Rectal smooth muscle tissue (tissue), 1 donor: ENCODE data around the gene EHMT1.
"Not testable (repeated sequence)": the region's sequence is repeated elsewhere in the genome, so short reads cannot be mapped to it uniquely, and the experiment has no call there.

Experiments used
- H3K27ac ChIP-seq: one replicate; pipeline ENCODE4 v1.7.0; 2013; ENCODE audit warnings: low read depth, low read length, inconsistent platforms
- H3K27me3 ChIP-seq: one replicate; pipeline ENCODE4 v1.7.0; 2013; ENCODE audit warnings: low read length; ENCODE audit not compliant: control insufficient read depth, insufficient read depth
- H3K36me3 ChIP-seq: one replicate; pipeline ENCODE4 v1.7.0; 2013; ENCODE audit warnings: low read length; ENCODE audit not compliant: control insufficient read depth, insufficient read depth
- H3K4me1 ChIP-seq: one replicate; pipeline ENCODE4 v1.7.0; 2013; ENCODE audit warnings: low read length; ENCODE audit not compliant: control insufficient read depth, insufficient read depth
- H3K4me3 ChIP-seq: one replicate; pipeline ENCODE4 v1.7.0; 2013; ENCODE audit warnings: low read length
- H3K9ac ChIP-seq: one replicate; pipeline ENCODE4 v1.7.0; 2013; ENCODE audit warnings: low read length

EHMT1 gene

DNA sequence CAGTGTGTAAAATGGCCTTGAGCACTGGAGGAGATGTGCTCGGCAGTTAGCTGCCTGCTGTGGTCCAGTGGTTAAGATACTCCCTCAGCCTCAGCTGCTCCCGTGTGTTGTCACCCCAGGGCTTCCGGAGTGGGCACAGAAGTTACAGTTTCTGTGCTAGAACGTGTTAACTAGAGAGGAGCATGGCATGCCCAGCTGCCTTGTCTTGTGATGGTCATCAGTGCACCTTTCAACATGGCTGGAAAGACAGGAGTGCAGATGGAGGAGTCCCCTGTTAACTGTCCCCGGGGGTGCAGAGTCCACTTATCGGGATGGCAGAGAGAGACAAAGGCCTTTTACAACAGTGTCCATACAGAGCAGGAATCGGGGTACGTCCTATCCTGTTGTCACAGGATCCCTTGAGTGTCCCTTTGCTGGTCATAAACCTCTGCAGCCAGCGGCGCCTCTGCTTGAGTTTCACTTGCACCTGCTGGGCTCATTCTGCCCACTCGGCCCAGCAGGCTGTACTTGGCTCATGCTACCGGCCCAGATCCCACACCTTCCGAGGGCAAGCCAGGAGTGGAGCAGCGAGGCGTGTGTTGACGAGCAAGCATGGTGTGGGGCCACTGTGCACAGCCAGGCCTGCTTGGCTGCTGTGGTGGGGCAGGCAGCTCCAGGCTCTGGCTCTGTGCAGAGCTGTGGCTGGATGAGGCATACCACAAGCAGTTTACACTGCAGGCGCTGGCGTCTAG is 112.6 kb downstream of the EHMT1 start:
- Histone ChIP-seq H3K36me3 (peaks cover 18% of the 10 kb centered on the region), H3K27ac (no peak overlapping the region), H3K4me1 (no peaks in the 10 kb centered on the region), H3K4me3 (no peak overlapping the region), H3K9ac (no peak overlapping the region), H3K27me3 (no peaks in the 10 kb centered on the region)

- Histone ChIP-seq H3K4me3 (no peak overlapping the region), H3K36me3 (peaks cover 18% of the 10 kb centered on the region), H3K9ac (no peak overlapping the region), H3K4me1 (no peaks in the 10 kb centered on the region), H3K27me3 (no peaks in the 10 kb centered on the region), H3K27ac (no peak overlapping the region)
Observed at GRCh38 chr9:137731947-137732813, 113.4 kb downstream of the EHMT1 start.

- H3K9ac ChIP-seq, result no peak overlapping the region
- peaks cover 15% of the 10 kb centered on the region for H3K36me3 ChIP-seq
- no peak overlapping the region for H3K27ac ChIP-seq
Observed at GRCh38 chr9:137733429-137733828, 114.6 kb downstream of the EHMT1 start.

GRCh38 chr9:137734181-137734580 is 115.4 kb downstream of the EHMT1 start:
- H3K9ac ChIP-seq, result no peak overlapping the region
- no peaks in the 10 kb centered on the region for H3K4me1 ChIP-seq
- peaks cover 15% of the 10 kb centered on the region for H3K36me3 ChIP-seq
- no peak overlapping the region for H3K27ac ChIP-seq
- no peaks in the 10 kb centered on the region for H3K27me3 ChIP-seq
- no peak overlapping the region for H3K4me3 ChIP-seq

More at GRCh38 chr9:137733429-137733828, 114.6 kb downstream of the EHMT1 start:
- Histone ChIP-seq H3K4me1 (no peaks in the 10 kb centered on the region), H3K4me3 (no peak overlapping the region), H3K27me3 (no peaks in the 10 kb centered on the region)

DNA sequence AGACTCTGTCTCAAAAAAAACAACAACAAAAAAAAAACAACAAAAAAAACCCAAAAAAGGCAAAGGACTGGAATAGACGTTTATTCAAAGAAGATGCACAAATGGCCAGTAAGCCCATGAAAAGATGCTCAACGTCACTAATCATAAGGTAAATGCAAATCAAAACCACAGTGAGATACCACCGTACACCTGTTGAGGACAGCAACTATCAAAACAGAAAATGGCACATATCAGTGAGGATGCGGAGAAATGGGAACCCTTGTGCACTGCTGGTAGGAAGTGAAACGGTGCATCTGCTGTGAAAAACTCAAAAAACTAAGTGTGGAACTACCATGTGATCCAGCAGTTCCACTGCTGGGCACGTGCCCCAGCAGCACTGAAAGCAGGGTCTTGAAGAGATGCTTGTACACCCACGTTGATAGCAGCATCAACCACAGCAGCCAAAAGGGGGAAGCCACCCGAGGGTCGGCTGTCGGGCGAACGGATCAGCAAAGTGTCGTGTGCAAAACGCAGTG is 119.4 kb downstream of the EHMT1 start:
- H3K9ac ChIP-seq, H3K4me1 ChIP-seq, H3K27ac ChIP-seq, H3K4me3 ChIP-seq, H3K27me3 ChIP-seq, H3K36me3 ChIP-seq: not testable (repeated sequence)

GRCh38 chr9:137738703-137739102 is 119.9 kb downstream of the EHMT1 start:
- peaks cover 4% of the 10 kb centered on the region for H3K36me3 ChIP-seq

GRCh38 chr9:137739371-137740309 is 120.8 kb downstream of the EHMT1 start:
- no peak overlapping the region for H3K27ac ChIP-seq
- peaks cover 7% of the 10 kb centered on the region for H3K36me3 ChIP-seq
- no peak overlapping the region for H3K4me3 ChIP-seq
- no peak overlapping the region for H3K9ac ChIP-seq
- no peaks in the 10 kb centered on the region for H3K27me3 ChIP-seq
- H3K4me1 ChIP-seq, result peaks cover 4% of the 10 kb centered on the region

More at GRCh38 chr9:137738703-137739102, 119.9 kb downstream of the EHMT1 start:
- peaks cover 4% of the 10 kb centered on the region for H3K4me1 ChIP-seq
- no peak overlapping the region for H3K27ac ChIP-seq
- H3K9ac ChIP-seq, result no peak overlapping the region
- H3K4me3 ChIP-seq, result no peak overlapping the region
- H3K27me3 ChIP-seq, result no peaks in the 10 kb centered on the region

GRCh38 chr9:137740312-137740711 is 121.5 kb downstream of the EHMT1 start:
- Histone ChIP-seq H3K27ac (no peak overlapping the region), H3K27me3 (no peaks in the 10 kb centered on the region), H3K4me3 (no peak overlapping the region), H3K4me1 (peaks cover 4% of the 10 kb centered on the region), H3K36me3 (peaks cover 13% of the 10 kb centered on the region), H3K9ac (no peak overlapping the region)

DNA sequence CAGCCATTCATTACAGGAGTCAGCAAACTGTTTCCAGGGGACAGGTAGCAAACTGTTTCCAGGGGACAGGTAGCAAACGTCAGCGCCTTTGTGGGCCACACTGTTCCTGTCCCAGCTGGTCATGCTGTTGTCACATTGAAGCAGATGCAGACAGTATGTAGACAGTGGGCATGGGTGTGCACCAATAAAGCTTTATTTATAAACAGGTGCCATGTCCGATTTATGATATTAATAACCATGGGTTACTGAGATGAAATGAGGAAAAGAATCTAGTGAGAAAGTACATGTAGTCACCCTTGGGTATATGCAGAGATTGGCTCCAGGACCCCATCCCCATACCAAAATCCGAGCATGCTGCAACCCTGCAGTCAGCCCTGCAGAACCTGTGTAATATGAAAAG is 122.5 kb downstream of the EHMT1 start:
- Histone ChIP-seq H3K4me1 (peaks cover 4% of the 10 kb centered on the region), H3K9ac (no peak overlapping the region), H3K36me3 (peaks cover 18% of the 10 kb centered on the region), H3K27me3 (no peaks in the 10 kb centered on the region), H3K27ac (no peak overlapping the region), H3K4me3 (no peak overlapping the region)

DNA sequence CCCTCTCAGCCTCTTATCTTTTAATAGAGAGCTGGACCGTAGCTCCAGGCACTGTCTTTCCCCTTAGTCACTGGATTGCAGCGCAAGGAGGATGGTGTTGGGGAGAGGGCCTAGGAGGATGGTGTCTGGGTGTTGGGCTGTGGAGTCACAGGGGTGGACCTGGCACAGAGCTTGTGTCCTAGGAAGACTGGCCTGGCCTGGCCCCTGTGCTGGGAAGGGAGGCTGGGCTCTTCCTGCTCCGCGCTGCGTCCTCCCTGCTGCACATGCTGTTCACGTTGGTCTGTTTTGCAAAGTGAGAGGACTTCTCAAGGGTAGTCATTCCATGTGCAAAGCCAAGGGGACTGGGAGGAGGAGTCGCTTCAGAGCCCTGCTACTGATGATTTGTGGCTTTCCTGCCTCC is 123.9 kb downstream of the EHMT1 start:
- no peak overlapping the region for H3K9ac ChIP-seq
- peaks cover 18% of the 10 kb centered on the region for H3K36me3 ChIP-seq
- no peak overlapping the region for H3K27ac ChIP-seq
- peaks cover 4% of the 10 kb centered on the region for H3K4me1 ChIP-seq
- no peaks in the 10 kb centered on the region for H3K27me3 ChIP-seq
- H3K4me3 ChIP-seq, result no peak overlapping the region

- H3K9ac ChIP-seq, result no peak overlapping the region
- no peak overlapping the region for H3K27ac ChIP-seq
- no peak overlapping the region for H3K4me3 ChIP-seq
- peaks cover 23% of the 10 kb centered on the region for H3K36me3 ChIP-seq
- H3K27me3 ChIP-seq, result no peaks in the 10 kb centered on the region
- peaks cover 4% of the 10 kb centered on the region for H3K4me1 ChIP-seq
Observed at GRCh38 chr9:137743695-137744094, 124.9 kb downstream of the EHMT1 start.
